HG03135 (cell line): ENCODE measurements around the gene SEH1L.
"Not testable (repeated sequence)": the region's sequence is repeated elsewhere in the genome, so short reads cannot be mapped to it uniquely, and the experiment has no call there.

ENCODE experiments used
- ATAC-seq: cut with Tn5 transposase; IDR thresholded peaks from one replicate; pipeline ENCODE4 v1.9.1; 2021; ENCODE audit warnings: mild to moderate bottlenecking, moderate library complexity; ENCODE audit not compliant: unreplicated experiment

The SEH1L gene

GRCh38 chr18:12947285-12948049 lies at the start of gene SEH1L:
SEH1L (plus strand) TSS chr18:12948011; CDS start chr18:12948122, 111 bp downstream.
- peak; percentile 76 for ATAC-seq

GRCh38 chr18:12901208-12901607 lies 46.6 kb upstream of the SEH1L start:
- not testable (repeated sequence) for ATAC-seq

GRCh38 chr18:12904012-12904516 lies 43.7 kb upstream of the SEH1L start:
- ATAC-seq = no peak

- no peak for ATAC-seq
These were observed 41.7 kb upstream of the SEH1L start for GRCh38 chr18:12906119-12906518.

GRCh38 chr18:12906773-12907172 lies 41.0 kb upstream of the SEH1L start:
- no peak for ATAC-seq

GRCh38 chr18:12907258-12907925 lies 40.4 kb upstream of the SEH1L start:
- ATAC-seq = no peak

GRCh38 chr18:12908706-12909105 lies 39.1 kb upstream of the SEH1L start:
- ATAC-seq = no peak

- no peak for ATAC-seq
These were observed 36.5 kb upstream of the SEH1L start for GRCh38 chr18:12911025-12911928.

GRCh38 chr18:12911929-12912703 lies 35.7 kb upstream of the SEH1L start:
- no peak for ATAC-seq

- no peak for ATAC-seq
These were observed 26.6 kb upstream of the SEH1L start for GRCh38 chr18:12921178-12921577.

- ATAC-seq = no peak
These were observed 25.5 kb upstream of the SEH1L start for GRCh38 chr18:12922266-12922665.

GRCh38 chr18:12924616-12925015 lies 23.2 kb upstream of the SEH1L start:
- ATAC-seq = no peak

- ATAC-seq = no peak
These were observed 19.6 kb upstream of the SEH1L start for GRCh38 chr18:12928206-12928605.

GRCh38 chr18:12928641-12929040 lies 19.2 kb upstream of the SEH1L start:
- no peak for ATAC-seq

GRCh38 chr18:12929477-12930083 lies 18.2 kb upstream of the SEH1L start:
- ATAC-seq = no peak

- no peak for ATAC-seq
These were observed 17.4 kb upstream of the SEH1L start for GRCh38 chr18:12930376-12930775.

- no peak for ATAC-seq
These were observed 16.9 kb upstream of the SEH1L start for GRCh38 chr18:12930908-12931307.

GRCh38 chr18:12933327-12933726 lies 14.5 kb upstream of the SEH1L start:
- no peak for ATAC-seq

GRCh38 chr18:12934454-12935071 lies 13.2 kb upstream of the SEH1L start:
- ATAC-seq = no peak

- ATAC-seq = no peak
These were observed 8.6 kb upstream of the SEH1L start for GRCh38 chr18:12939162-12939561.
